Fibroblast of mammary gland (primary cell): Measurements from ENCODE around the gene PCBP1.

Experiments used
- DNase-seq: peaks from one replicate; pipeline ENCODE4 v3.0.0-alpha.2; 2010; ENCODE audit warnings: low read depth
- H3K4me3 ChIP-seq: 2 replicates; pipeline ENCODE4 v1.5.1; 2011; ENCODE audit warnings: low read depth, mild to moderate bottlenecking, low read length, moderate library complexity; ENCODE audit not compliant: control insufficient read depth
- TF ChIP-seq, protein P1 (sequence below): conservative IDR thresholded peaks from 2 replicates; pipeline ENCODE4 v1.5.1; 2011; ENCODE audit warnings: low read depth, low read length, inconsistent platforms; ENCODE audit not compliant: control insufficient read depth, insufficient read depth

PCBP1 gene

DNA sequence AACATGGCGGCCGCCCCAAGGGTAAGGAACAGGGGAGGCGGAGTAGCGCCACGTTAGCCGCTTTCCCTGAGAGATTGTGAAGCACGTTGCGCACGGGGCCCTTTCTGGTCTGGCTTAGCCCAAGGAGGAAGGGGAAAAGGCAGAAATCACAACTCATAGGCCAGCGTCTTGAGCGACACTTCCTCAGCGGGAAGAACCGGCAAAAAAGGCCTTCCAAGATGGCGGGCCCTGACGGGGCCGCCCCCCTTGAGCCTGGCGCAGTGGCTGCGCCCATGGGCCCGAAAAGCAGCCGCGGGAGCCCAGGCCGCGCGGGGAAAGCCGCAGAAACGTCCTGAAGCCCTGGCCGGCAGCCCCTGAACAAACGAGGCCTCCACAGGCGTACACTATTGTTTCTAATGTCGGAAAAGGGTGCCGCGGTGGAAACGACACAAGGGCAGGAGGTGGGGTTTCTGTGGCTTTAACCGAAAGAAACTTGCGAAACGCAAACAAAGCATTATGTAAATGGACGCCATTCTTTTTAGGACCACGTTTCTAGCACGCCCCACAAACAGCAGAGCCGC lies 919 bp upstream of the PCBP1 start:
- peak overlapping the region; percentile 98 for H3K4me3 ChIP-seq
- TF ChIP-seq, protein P1, sequence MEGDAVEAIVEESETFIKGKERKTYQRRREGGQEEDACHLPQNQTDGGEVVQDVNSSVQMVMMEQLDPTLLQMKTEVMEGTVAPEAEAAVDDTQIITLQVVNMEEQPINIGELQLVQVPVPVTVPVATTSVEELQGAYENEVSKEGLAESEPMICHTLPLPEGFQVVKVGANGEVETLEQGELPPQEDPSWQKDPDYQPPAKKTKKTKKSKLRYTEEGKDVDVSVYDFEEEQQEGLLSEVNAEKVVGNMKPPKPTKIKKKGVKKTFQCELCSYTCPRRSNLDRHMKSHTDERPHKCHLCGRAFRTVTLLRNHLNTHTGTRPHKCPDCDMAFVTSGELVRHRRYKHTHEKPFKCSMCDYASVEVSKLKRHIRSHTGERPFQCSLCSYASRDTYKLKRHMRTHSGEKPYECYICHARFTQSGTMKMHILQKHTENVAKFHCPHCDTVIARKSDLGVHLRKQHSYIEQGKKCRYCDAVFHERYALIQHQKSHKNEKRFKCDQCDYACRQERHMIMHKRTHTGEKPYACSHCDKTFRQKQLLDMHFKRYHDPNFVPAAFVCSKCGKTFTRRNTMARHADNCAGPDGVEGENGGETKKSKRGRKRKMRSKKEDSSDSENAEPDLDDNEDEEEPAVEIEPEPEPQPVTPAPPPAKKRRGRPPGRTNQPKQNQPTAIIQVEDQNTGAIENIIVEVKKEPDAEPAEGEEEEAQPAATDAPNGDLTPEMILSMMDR, result no peak
- peak; percentile 83 for DNase-seq

DNA sequence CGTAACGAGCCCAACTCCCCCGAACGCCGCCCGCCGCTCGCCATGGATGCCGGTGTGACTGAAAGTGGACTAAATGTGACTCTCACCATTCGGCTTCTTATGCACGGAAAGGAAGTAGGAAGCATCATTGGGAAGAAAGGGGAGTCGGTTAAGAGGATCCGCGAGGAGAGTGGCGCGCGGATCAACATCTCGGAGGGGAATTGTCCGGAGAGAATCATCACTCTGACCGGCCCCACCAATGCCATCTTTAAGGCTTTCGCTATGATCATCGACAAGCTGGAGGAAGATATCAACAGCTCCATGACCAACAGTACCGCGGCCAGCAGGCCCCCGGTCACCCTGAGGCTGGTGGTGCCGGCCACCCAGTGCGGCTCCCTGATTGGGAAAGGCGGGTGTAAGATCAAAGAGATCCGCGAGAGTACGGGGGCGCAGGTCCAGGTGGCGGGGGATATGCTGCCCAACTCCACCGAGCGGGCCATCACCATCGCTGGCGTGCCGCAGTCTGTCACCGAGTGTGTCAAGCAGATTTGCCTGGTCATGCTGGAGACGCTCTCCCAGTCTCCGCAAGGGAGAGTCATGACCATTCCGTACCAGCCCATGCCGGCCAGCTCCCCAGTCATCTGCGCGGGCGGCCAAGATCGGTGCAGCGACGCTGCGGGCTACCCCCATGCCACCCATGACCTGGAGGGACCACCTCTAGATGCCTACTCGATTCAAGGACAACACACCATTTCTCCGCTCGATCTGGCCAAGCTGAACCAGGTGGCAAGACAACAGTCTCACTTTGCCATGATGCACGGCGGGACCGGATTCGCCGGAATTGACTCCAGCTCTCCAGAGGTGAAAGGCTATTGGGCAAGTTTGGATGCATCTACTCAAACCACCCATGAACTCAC lies 673 bp downstream of the PCBP1 start:
- TF ChIP-seq, protein P1, result no peak
- peak; percentile 53 for DNase-seq
- H3K4me3 ChIP-seq, result peak overlapping the region; percentile 98

DNA sequence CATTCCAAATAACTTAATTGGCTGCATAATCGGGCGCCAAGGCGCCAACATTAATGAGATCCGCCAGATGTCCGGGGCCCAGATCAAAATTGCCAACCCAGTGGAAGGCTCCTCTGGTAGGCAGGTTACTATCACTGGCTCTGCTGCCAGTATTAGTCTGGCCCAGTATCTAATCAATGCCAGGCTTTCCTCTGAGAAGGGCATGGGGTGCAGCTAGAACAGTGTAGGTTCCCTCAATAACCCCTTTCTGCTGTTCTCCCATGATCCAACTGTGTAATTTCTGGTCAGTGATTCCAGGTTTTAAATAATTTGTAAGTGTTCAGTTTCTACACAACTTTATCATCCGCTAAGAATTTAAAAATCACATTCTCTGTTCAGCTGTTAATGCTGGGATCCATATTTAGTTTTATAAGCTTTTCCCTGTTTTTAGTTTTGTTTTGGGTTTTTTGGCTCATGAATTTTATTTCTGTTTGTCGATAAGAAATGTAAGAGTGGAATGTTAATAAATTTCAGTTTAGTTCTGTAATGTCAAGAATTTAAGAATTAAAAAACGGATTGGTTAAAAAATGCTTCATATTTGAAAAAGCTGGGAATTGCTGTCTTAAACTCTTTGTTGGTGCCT lies 1.4 kb downstream of the PCBP1 start:
- H3K4me3 ChIP-seq, result peak overlapping the region; percentile 98
- TF ChIP-seq, protein P1, result no peak
- DNase-seq, result no peak

DNA sequence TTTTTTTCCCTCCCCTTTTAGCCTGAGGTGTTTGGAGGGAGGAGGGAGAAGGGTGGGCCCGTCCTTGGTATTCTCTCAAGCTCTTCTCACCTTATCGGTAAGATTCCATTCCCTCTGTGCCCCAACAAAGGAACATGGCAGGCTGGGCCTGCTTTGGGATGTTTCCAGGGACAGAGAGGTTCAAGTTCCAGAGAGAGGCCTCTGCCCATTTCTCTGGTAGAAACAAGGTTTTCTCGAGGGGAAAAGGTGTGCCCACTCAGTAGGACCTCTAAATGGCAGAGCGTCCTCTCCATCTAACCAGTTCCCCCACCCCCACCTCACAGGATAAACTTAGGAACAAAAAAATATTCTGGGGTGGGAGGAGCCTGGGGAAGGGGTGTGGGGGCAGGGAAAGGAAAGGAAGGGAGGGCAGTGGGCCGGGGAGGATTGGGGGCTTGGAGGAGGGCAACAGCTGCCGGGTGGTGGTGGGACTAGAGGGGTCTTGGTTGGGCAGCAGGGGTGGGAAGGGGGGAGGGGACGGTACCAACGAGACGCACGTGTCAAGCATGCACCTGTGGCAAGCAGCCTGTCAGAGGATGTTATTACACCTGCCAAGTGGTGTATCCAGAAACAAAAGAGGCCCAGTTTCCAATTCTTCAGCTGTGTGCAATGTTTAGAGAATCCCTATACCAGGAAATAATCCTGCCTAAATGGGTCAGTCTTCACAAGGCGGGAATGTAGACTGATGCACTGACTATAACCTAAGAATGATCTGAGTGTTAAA lies 2.1 kb downstream of the PCBP1 start:
- peak overlapping the region; percentile 98 for H3K4me3 ChIP-seq
- peak; percentile 20 for DNase-seq
- TF ChIP-seq, protein P1, result no peak

DNA sequence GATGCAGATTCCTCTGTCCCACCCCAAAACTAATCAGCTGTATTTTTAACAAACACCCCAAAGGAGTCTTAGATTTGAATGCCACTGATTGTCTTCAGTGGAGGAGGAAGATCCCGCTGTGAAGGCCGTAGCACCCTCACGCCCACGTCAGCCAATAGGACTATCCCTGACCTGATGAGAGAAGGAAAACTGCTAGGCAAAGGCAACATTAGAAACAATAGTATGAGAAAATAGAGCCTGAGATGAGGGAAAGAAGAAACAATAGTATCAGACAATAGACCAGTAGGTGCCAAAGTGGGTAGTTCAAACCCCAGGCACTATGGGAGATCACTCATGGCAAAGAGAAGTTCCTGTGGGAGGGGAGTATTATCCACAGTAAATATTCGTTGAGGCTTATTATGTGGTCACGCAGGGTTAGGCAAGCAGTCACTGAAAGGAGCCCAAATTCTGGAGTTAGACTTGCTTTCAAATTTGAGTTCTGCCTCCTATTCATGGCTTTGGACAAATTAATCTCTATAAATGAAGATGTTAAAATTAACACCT lies 2.8 kb downstream of the PCBP1 start:
- no peak for DNase-seq
- TF ChIP-seq, protein P1, result no peak
- no peak overlapping the region for H3K4me3 ChIP-seq

DNA sequence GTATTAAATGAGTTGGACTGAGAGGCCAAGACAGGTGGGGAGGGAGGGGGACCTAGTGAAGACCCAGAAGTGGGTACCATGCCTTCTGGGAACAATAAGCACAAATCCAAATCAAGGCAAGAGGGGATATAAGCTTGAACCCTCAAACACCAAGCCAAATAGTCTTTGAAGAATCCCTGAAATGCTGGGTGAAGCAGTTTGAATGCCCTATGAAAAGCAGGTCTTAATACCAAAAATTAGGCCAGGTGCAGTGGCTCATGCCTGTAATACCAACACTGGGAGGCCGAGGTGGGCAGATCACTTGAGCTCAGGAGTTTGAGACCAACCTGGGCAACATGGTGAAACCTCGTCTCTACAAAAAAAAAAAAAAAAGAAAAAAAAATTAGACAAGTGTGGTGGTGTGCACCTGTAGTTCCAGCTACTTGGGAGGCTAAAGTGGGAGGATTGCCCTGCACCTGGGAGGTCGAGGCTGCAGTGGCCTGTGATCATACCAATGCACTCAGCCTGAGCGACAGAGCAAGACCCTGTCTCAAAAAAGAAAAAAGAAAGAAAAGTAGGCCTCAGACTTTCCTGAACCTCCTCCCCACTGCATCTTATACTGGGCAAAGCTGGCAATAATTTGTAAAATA lies 3.5 kb downstream of the PCBP1 start:
- TF ChIP-seq, protein P1, result no peak
- no peak for DNase-seq
- no peak overlapping the region for H3K4me3 ChIP-seq
